ENCODE measurements around the gene AAK1. TPM values are rescaled to one million over a fixed set of nuclear protein-coding genes. Genes with fewer than 3 reads are reported as not detected.
"Not testable (repeated sequence)": the region's sequence is repeated elsewhere in the genome, so short reads cannot be mapped to it uniquely, and the experiment has no call there.

AAK1 gene
- total and polyA plus RNA-seq, 2 donors (not counting 1 experiment from before 2014, with no cell fraction given), result 43.5 to 45.7 TPM

DNA sequence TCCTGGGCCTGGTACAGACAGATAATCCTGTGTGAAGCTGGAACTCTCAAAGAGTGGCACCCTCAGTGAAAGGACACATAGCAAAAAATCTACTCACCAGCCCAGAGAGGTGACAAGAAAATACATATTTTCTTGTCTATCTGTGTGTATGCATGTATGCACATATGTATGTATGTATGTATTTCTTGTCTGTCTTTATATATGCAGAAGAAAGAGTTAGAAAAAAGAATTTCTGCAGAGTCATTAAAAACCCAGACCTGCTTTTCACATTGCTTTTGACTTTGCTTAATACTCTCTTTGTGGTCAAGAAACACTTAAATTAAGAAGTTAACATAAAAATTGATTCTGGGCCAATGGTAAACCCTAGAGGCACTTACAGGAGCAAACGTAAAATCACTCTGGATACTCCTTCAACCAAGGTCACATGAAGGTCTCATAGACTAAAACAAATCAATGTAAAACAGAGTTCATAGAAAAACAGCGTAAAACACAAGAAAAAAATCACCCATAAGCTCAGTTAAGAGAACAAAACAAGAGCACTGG, 16.5 kb upstream of the AAK1 start:
- Histone ChIP-seq H3K9me3 (ENCODE audit: control insufficient read depth, insufficient read depth, low read depth, low read length) (no peaks in the 10 kb centered on the region), H3K79me2 (ENCODE audit: control insufficient read depth, insufficient read depth, low read length) (no peaks in the 10 kb centered on the region), H2AFZ (ENCODE audit: low read length) (no peak overlapping the region), H3K4me1 (ENCODE audit: control insufficient read depth, extremely low read depth, insufficient read depth, low read length) (no peaks in the 10 kb centered on the region), H3K4me3 (replicated peaks in 1 of 4; ENCODE audit: control extremely low read depth in 1 of 4, insufficient read depth in 1 of 4, low read depth in 3 of 4, low read length in 4 of 4) (no peak overlapping the region), H4K20me1 (ENCODE audit: control insufficient read depth, extremely low read depth, insufficient read depth, low read length) (no peaks in the 10 kb centered on the region), H3K9ac (ENCODE audit: insufficient read depth, low read length) (no peak overlapping the region), H3K27ac (ENCODE audit: insufficient read depth, low read length) (no peak overlapping the region), H3K4me2 (ENCODE audit: extremely low read depth, insufficient read depth, low read length) (no peak overlapping the region), H3K27me3 (ENCODE audit: control insufficient read depth, insufficient read depth, low read length) (no peaks in the 10 kb centered on the region), H3K36me3 (ENCODE audit: control insufficient read depth, insufficient read depth, low read length) (no peaks in the 10 kb centered on the region)
- DNase-seq (ENCODE audit: low read depth in 2 of 2), result no peak
- no peak for TF ChIP-seq CTCF (conservative IDR thresholded peaks at IDR 0.05 in 1 of 2, IDR thresholded peaks at IDR 0.05 in 1 of 2; ENCODE audit: low read depth in 1 of 2, low read length in 2 of 2)
- no peak for TF ChIP-seq EZH2 (IDR thresholded peaks at IDR 0.05; ENCODE audit: low read length, missing control alignments)

- no peak overlapping the region for H3K9ac ChIP-seq (ENCODE audit: insufficient read depth, low read length)
- H3K27ac ChIP-seq (ENCODE audit: insufficient read depth, low read length), result no peak overlapping the region
- no peaks in the 10 kb centered on the region for H3K79me2 ChIP-seq (ENCODE audit: control insufficient read depth, insufficient read depth, low read length)
- no peaks in the 10 kb centered on the region for H3K36me3 ChIP-seq (ENCODE audit: control insufficient read depth, insufficient read depth, low read length)
- no peaks in the 10 kb centered on the region for H3K9me3 ChIP-seq (ENCODE audit: control insufficient read depth, insufficient read depth, low read depth, low read length)
- H3K27me3 ChIP-seq (ENCODE audit: control insufficient read depth, insufficient read depth, low read length), result no peaks in the 10 kb centered on the region
- H4K20me1 ChIP-seq (ENCODE audit: control insufficient read depth, extremely low read depth, insufficient read depth, low read length), result no peaks in the 10 kb centered on the region
- H2AFZ ChIP-seq (ENCODE audit: low read length), result no peak overlapping the region
- no peak for DNase-seq (ENCODE audit: low read depth in 2 of 2)
- TF ChIP-seq EZH2 (IDR thresholded peaks at IDR 0.05; ENCODE audit: low read length, missing control alignments) (no peak), CTCF (conservative IDR thresholded peaks at IDR 0.05 in 1 of 2, IDR thresholded peaks at IDR 0.05 in 1 of 2; ENCODE audit: low read depth in 1 of 2, low read length in 2 of 2) (no peak)
- no peaks in the 10 kb centered on the region for H3K4me1 ChIP-seq (ENCODE audit: control insufficient read depth, extremely low read depth, insufficient read depth, low read length)
- H3K4me2 ChIP-seq (ENCODE audit: extremely low read depth, insufficient read depth, low read length), result no peak overlapping the region
- H3K4me3 ChIP-seq (replicated peaks in 1 of 4; ENCODE audit: control extremely low read depth in 1 of 4, insufficient read depth in 1 of 4, low read depth in 3 of 4, low read length in 4 of 4), result no peak overlapping the region
These were observed 15.8 kb upstream of the AAK1 start for GRCh38 chr2:69659349-69659748.

DNA sequence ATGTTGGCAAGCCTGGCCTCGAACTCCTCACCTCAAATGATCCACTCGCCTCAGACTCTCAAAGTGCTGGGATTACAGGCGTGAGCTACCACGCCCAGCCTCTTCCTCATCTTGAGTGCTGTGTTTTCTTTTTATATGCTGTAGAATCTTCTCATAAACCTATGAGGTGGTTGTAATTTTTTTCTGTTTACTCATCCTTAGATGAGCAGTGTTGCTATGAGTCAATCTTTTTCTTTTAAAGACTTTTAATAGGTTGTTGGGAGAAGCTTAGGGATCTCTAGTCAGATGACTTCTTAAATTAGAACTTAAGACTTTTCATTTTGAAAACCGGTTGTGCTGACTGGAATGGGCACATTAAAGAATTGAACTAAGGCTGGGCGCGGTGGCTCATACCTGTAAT, 8.7 kb upstream of the AAK1 start:
- Histone ChIP-seq H3K9ac (ENCODE audit: insufficient read depth, low read length) (no peak overlapping the region), H3K9me3 (ENCODE audit: control insufficient read depth, insufficient read depth, low read depth, low read length) (no peaks in the 10 kb centered on the region), H2AFZ (ENCODE audit: low read length) (peak overlapping the region; percentile 29), H4K20me1 (ENCODE audit: control insufficient read depth, extremely low read depth, insufficient read depth, low read length) (no peaks in the 10 kb centered on the region), H3K4me3 (replicated peaks in 1 of 4; ENCODE audit: control extremely low read depth in 1 of 4, insufficient read depth in 1 of 4, low read depth in 3 of 4, low read length in 4 of 4) (no peak overlapping the region), H3K79me2 (ENCODE audit: control insufficient read depth, insufficient read depth, low read length) (no peaks in the 10 kb centered on the region), H3K27me3 (ENCODE audit: control insufficient read depth, insufficient read depth, low read length) (no peaks in the 10 kb centered on the region), H3K4me1 (ENCODE audit: control insufficient read depth, extremely low read depth, insufficient read depth, low read length) (peaks cover 3% of the 10 kb centered on the region), H3K4me2 (ENCODE audit: extremely low read depth, insufficient read depth, low read length) (no peak overlapping the region), H3K27ac (ENCODE audit: insufficient read depth, low read length) (peak overlapping the region; percentile 20), H3K36me3 (ENCODE audit: control insufficient read depth, insufficient read depth, low read length) (no peaks in the 10 kb centered on the region)
- DNase-seq (ENCODE audit: low read depth in 2 of 2), result peak; percentile 51 to 90
- TF ChIP-seq EZH2 (IDR thresholded peaks at IDR 0.05; ENCODE audit: low read length, missing control alignments) (no peak), CTCF (conservative IDR thresholded peaks at IDR 0.05 in 1 of 2, IDR thresholded peaks at IDR 0.05 in 1 of 2; ENCODE audit: low read depth in 1 of 2, low read length in 2 of 2) (no peak)

- peaks cover 11% of the 10 kb centered on the region for H3K79me2 ChIP-seq (ENCODE audit: control insufficient read depth, insufficient read depth, low read length)
- H3K36me3 ChIP-seq (ENCODE audit: control insufficient read depth, insufficient read depth, low read length); H3K9ac ChIP-seq (ENCODE audit: insufficient read depth, low read length); H3K4me3 ChIP-seq (replicated peaks in 1 of 4; ENCODE audit: control extremely low read depth in 1 of 4, insufficient read depth in 1 of 4, low read depth in 3 of 4, low read length in 4 of 4); H3K4me2 ChIP-seq (ENCODE audit: extremely low read depth, insufficient read depth, low read length); DNase-seq (ENCODE audit: low read depth in 2 of 2); H3K9me3 ChIP-seq (ENCODE audit: control insufficient read depth, insufficient read depth, low read depth, low read length); H3K4me1 ChIP-seq (ENCODE audit: control insufficient read depth, extremely low read depth, insufficient read depth, low read length); H3K27me3 ChIP-seq (ENCODE audit: control insufficient read depth, insufficient read depth, low read length); H2AFZ ChIP-seq (ENCODE audit: low read length); H3K27ac ChIP-seq (ENCODE audit: insufficient read depth, low read length); H4K20me1 ChIP-seq (ENCODE audit: control insufficient read depth, extremely low read depth, insufficient read depth, low read length): not testable (repeated sequence)
These were observed 3.7 kb upstream of the AAK1 start for GRCh38 chr2:69647196-69647595.

Measured in fibroblast of lung (primary cell).